Motor neuron (in vitro differentiated cells): Measurements from ENCODE around the gene KIFC1. TPM values are rescaled to one million over a fixed set of nuclear protein-coding genes. Genes with fewer than 3 reads are reported as not detected.
A peak's percentile ranks its signal among the peaks of the same experiment; 100 is the strongest.
"Not testable (repeated sequence)": the region's sequence is repeated elsewhere in the genome, so short reads cannot be mapped to it uniquely, and the experiment has no call there.

Experiments used
- ATAC-seq, 8 experiments: fragments of 200-7000 bp; cut with Tn5 transposase; replicated peaks in 6 of 8; 2 replicates each; pipeline ENCODE4 v1.8.0; 2021; ENCODE audit warnings: mild to moderate bottlenecking in 8 of 8, moderate library complexity in 8 of 8
- H3K27ac ChIP-seq, 2 donors: fragments of 250-450 bp; sonication (Bioruptor Pico); 2 replicates each; pipeline ENCODE4 v1.9.0; 2021; ENCODE audit warnings: antibody characterized with exemption in 2 of 2, mild to moderate bottlenecking in 2 of 2, moderate library complexity in 1 of 2
- H3K4me1 ChIP-seq, 2 donors: fragments of 250-450 bp; sonication (Bioruptor Pico); replicated peaks in 1 of 2; 2 replicates each; pipeline ENCODE4 v1.6.1; 2021; ENCODE audit warnings: antibody characterized with exemption in 2 of 2, mild to moderate bottlenecking in 2 of 2, moderate library complexity in 1 of 2
- H3K4me3 ChIP-seq, 5 donors: fragments of 250-450 bp; sonication (Bioruptor Pico); 2 replicates each; pipeline ENCODE4 v1.9.0; 2021; ENCODE audit warnings: antibody characterized with exemption in 5 of 5, mild to moderate bottlenecking in 5 of 5, moderate library complexity in 4 of 5
- WGBS, 10 experiments: fragments of 450-650 bp; shearing (Covaris generic); methylation state at CpG; one replicate each; pipeline ENCODE4 v1.0.0; 2022; 5-methylcytosine and 5-hydroxymethylcytosine counted together
- in situ Hi-C, 9 experiments: fragments of 400-800 bp; cut with MboI; loops; one replicate each; pipeline ENCODE4 v1.15.0; 2021; ENCODE audit warnings: low sequenced_read_pairs in 9 of 9, low pct_unique_long_range_greater_than_20kb in 2 of 9; ENCODE audit not compliant: unreplicated experiment in 9 of 9
- total RNA-seq, 8 experiments: library from RNA; unstranded; fragments of 300-600 nt; gene quantifications; 2 replicates each; pipeline versions ENCODE4 v1.2.3 to v1.2.4, GENCODE V29; 2022

Gene KIFC1, protein sequence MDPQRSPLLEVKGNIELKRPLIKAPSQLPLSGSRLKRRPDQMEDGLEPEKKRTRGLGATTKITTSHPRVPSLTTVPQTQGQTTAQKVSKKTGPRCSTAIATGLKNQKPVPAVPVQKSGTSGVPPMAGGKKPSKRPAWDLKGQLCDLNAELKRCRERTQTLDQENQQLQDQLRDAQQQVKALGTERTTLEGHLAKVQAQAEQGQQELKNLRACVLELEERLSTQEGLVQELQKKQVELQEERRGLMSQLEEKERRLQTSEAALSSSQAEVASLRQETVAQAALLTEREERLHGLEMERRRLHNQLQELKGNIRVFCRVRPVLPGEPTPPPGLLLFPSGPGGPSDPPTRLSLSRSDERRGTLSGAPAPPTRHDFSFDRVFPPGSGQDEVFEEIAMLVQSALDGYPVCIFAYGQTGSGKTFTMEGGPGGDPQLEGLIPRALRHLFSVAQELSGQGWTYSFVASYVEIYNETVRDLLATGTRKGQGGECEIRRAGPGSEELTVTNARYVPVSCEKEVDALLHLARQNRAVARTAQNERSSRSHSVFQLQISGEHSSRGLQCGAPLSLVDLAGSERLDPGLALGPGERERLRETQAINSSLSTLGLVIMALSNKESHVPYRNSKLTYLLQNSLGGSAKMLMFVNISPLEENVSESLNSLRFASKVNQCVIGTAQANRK
- 10 to 100 TPM in 3 of 8 experiments, 1 to 10 TPM in 5; 1.1 to 49.4 (median 2.5) TPM for total RNA-seq

DNA sequence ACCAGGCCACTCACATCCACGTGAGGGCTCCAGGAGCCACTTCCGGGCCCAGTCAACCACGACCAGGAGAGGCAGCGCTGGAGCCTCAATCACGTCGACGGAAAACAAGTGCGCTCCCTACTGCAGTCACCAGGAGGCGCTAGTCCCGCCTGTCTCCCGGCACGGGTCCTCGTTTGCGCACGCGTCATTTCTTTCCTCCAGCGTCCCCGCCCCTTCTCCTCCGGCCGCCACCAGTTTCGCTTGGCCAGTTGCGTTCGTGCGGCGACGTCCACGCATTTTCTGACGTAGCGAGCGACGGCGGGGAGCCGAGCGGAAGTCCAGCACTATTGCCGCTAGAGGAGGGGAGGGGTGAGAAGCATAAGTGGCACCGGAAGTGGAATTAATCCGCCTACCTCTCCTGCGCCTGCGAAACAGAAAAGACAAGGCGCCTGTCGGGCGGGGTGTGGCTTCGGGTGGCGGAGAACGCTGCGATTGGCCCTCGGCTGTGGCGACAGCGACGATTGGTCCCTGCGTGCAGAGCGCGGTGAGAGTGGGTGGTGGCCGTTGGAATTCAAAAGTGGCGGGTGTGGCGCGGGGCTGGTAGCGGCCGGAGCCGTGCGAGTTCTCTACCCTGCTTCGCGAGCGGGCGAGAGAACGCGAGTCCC, at the start of gene KIFC1:
Gene KIFC1 (plus strand): TSS at position 546 of the 644 bp plus-strand sequence. CDS start 163 bp downstream, outside the sequence.
- ATAC-seq: peak; percentile 92 to 98 (median 96)
- peaks cover 3 to 10% of the 10 kb centered on the region in 2 donors for H3K4me1 ChIP-seq
- peak within 1 kb of the TSS; percentile 48 to 86 for H3K27ac ChIP-seq
- 0 to 1% (median 0%) methylated on average over 1 to 22 of the region's 67 CpGs; no CpG with 5 or more reads in 2 of the 10 experiments for WGBS, 10 experiments
- H3K4me3 ChIP-seq: peak within 1 kb of the TSS; percentile 44 to 57 (median 49)
- in situ Hi-C loops: no loop called here

GRCh38 chr6:33343606-33343952, 48.0 kb upstream of the KIFC1 start:
- WGBS, 10 experiments: 80 to 100% (median 97%) methylated on average over 1 to 7 of the region's 7 CpGs
- ATAC-seq, H3K27ac ChIP-seq, H3K4me1 ChIP-seq, H3K4me3 ChIP-seq, in situ Hi-C loops: not testable (repeated sequence)

DNA sequence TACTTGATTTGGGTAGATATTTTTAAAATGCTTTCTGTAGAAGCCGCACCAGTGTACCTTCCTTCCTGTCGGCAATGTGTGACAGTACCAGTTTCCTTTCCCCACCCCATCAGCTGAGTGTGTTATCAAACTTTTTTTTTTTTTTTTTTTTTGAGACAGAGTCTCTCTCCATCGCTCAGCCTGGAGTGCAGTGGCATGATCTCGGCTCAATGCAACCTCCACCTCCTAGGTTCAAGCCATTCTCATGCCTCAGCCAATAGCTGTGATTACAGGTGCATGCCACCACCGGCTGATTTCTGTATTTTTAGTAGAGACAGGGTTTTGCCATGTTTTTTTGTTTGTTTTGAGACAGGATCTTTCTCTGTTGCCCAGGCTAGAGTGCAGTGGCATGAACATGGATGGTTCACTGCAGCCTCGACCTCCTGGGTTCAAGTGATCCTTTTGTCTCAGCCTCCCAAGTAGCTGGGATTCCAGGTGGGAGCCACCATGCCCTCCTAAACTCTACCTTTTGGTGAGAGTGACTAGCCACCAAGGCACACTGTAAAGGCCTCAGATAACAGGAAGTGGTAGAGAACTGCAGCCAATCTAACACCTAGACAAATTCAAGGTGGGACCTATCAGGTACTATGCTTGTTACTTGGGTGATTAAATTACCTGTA, 47.5 kb upstream of the KIFC1 start:
- in situ Hi-C loops: no loop called here
- 20 to 94% (median 80%) methylated on average over 1 to 6 of the region's 6 CpGs; no CpG with 5 or more reads in 1 of the 10 experiments for WGBS, 10 experiments
- ATAC-seq: no peak
- no peak overlapping the region for H3K4me3 ChIP-seq
- no peak overlapping the region for H3K27ac ChIP-seq
- peaks cover 4 to 5% of the 10 kb centered on the region in 2 donors for H3K4me1 ChIP-seq

- Histone ChIP-seq H3K4me3 (peak overlapping the region in 1 of 5 donors; percentile 10), H3K4me1 (peaks cover 4 to 5% of the 10 kb centered on the region in 2 donors), H3K27ac (no peak overlapping the region)
- ATAC-seq: peak; percentile 36 to 78 (median 55)
- in situ Hi-C loops: no loop called here
- 7 to 70% (median 29%) methylated on average over 3 to 17 of the region's 22 CpGs for WGBS, 10 experiments
Observed at GRCh38 chr6:33344701-33345697, 46.6 kb upstream of the KIFC1 start.

DNA sequence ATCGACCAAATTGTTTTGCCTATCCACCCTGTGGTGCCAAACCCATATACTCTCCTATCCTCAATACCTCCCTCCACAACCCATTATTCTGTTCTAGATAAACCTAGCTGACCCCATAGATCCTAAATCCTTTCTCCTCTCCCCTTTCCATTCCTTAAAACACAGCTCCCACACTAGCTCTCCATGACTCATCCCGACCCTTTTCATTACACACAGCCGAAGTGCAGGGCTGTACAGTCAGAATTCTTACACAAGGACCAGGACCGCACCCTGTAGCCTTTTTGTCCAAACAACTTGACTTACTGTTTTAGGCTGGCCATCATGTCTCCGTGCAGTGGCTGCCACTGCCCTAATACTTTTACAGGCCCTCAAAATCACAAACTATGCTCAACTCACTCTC, 44.7 kb upstream of the KIFC1 start:
- WGBS, 10 experiments: 31 to 100% (median 70%) methylated on average over 1 to 4 of the region's 5 CpGs; no CpG with 5 or more reads in 1 of the 10 experiments
- H3K27ac ChIP-seq, H3K4me3 ChIP-seq, in situ Hi-C loops, ATAC-seq, H3K4me1 ChIP-seq: not testable (repeated sequence)

- in situ Hi-C loops: no loop called here
- Histone ChIP-seq H3K27ac (no peak overlapping the region), H3K4me1 (peaks cover 4 to 5% of the 10 kb centered on the region in 2 donors), H3K4me3 (no peak overlapping the region)
- no peak for ATAC-seq
- 50 to 100% (median 96%) methylated on average over 1 to 5 of the region's 5 CpGs for WGBS, 10 experiments
Observed at GRCh38 chr6:33347816-33348215, 43.8 kb upstream of the KIFC1 start.

GRCh38 chr6:33355860-33356259, 35.8 kb upstream of the KIFC1 start:
- H3K4me1 ChIP-seq: peaks cover 0 to 12% of the 10 kb centered on the region in 2 donors
- H3K27ac ChIP-seq, in situ Hi-C loops, ATAC-seq, H3K4me3 ChIP-seq: not testable (repeated sequence)
- 65 to 100% (median 89%) methylated on average over 2 to 6 of the region's 6 CpGs; no CpG with 5 or more reads in 1 of the 10 experiments for WGBS, 10 experiments

DNA sequence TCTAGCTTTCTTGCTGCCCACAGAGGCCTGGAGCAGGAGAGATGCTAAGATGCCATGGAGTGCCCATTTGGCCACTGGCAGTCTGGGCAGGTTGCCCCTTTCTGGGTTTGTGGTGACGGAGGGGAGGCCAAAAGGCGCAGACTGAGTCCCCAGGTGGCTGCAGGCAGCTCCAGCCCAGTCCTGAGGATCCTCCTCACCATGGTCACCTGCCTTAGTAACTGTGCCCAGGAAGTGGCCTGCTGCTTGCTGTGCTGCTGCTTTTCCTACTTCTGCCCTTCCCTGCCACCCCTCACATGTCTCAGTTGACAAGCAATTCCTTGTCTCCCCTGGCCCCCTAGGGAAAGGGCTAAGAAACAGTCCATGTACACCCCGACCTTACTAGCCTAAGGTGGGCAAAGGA, 35.3 kb upstream of the KIFC1 start:
- 43 to 100% methylated on average over 1 of the region's 3 CpGs; no CpG with 5 or more reads in 8 of the 10 experiments for WGBS, 10 experiments
- Histone ChIP-seq H3K27ac (no peak overlapping the region), H3K4me3 (no peak overlapping the region), H3K4me1 (peaks cover 0 to 12% of the 10 kb centered on the region in 2 donors)
- in situ Hi-C loops: no loop called here
- ATAC-seq: no peak

DNA sequence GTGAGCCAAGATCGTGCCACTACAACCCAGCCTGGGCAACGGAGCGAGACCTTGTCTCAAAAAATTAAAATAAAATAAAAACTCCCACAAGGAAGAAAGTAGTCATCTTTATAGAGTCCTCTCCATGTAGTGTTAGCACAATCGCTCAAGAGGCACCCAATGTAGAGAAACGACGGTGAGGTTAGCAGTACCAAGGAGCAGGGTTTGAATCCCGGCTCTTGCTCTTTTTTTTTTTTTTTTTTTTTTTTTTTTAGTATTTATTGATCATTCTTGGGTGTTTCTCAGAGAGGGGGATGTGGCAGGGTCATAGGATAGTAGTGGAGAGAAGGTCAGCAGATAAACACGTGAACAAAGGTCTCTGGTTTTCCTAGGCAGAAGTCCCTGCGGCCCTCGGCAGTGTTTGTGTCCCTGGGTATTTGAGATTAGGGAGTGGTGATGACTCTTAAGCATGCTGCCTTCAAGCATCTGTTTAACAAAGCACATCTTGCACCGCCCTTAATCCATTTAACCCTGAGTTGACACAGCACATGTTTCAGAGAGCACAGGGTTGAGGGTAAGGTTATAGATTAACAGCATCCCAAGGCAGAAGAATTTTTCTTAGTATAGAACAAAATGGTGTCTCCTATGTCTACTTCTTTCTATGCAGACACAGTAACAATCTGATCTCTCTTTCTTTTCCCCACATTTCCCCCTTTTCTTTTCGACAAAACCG, 34.3 kb upstream of the KIFC1 start:
- 37 to 92% (median 70%) methylated on average over 3 to 7 of the region's 13 CpGs; no CpG with 5 or more reads in 2 of the 10 experiments for WGBS, 10 experiments
- H3K4me3 ChIP-seq, in situ Hi-C loops: not testable (repeated sequence)
- ATAC-seq: peak in 1 of 8 experiments; percentile 28
- H3K4me1 ChIP-seq: peaks cover 0 to 12% of the 10 kb centered on the region in 2 donors
- peak overlapping the region in 1 of 2 donors; percentile 18 for H3K27ac ChIP-seq

GRCh38 chr6:33359331-33359730, 32.3 kb upstream of the KIFC1 start:
- Histone ChIP-seq H3K4me3 (no peak overlapping the region), H3K4me1 (peaks cover under 1 to 14% of the 10 kb centered on the region in 2 donors), H3K27ac (no peak overlapping the region)
- in situ Hi-C loops: no loop called here
- ATAC-seq: no peak

DNA sequence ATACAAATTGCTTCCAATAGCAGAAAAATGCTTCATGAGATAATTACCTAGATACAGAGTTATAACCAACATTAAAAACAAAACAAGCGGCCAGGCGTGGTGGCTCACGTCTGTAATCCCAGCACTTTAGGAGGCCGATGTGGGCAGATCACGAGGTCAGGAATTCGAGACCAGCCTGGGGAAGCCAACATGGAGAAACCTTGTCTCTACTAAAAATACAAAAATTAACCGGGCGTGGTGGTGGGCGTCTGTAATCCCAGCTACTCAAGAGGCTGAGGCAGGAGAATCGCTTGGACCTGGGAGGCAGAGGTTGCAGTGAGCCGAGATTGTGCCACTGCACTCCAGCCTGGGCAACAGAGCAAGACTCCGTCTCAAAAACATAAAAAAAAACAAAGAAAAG, 28.1 kb upstream of the KIFC1 start:
- H3K4me3 ChIP-seq, H3K4me1 ChIP-seq, H3K27ac ChIP-seq, ATAC-seq, in situ Hi-C loops: not testable (repeated sequence)
- WGBS, 10 experiments: 0 to 100% (median 91%) methylated on average over 1 to 12 of the region's 12 CpGs; no CpG with 5 or more reads in 1 of the 10 experiments
